B cell (primary cell): ENCODE data around the gene TBX10. TPM values are rescaled to one million over a fixed set of nuclear protein-coding genes. Genes with fewer than 3 reads are reported as not detected.
"Not testable (repeated sequence)": the region's sequence is repeated elsewhere in the genome, so short reads cannot be mapped to it uniquely, and the experiment has no call there.

Experiments used
- ATAC-seq: fragments of 200-7000 bp; cut with Tn5 transposase; one replicate; pipeline ENCODE4 v1.10.0; 2021; ENCODE audit warnings: low read depth, mild to moderate bottlenecking, moderate number of reproducible peaks, moderate library complexity
- CTCF ChIA-PET: fragments of 350-600 bp; sonication (Branson Sonifier 250); formaldehyde crosslinking; loops from one replicate; lab custom pipeline; 2021; ENCODE audit warnings: antibody characterized with exemption, inconsistent platforms; lab: Charles Lee
- POLR2A ChIA-PET: fragments of 350-600 bp; sonication (Branson Sonifier 250); formaldehyde crosslinking; loops from one replicate; lab custom pipeline; 2021; ENCODE audit warnings: antibody characterized with exemption; lab: Charles Lee
- DNase-seq: peaks from one replicate; pipeline ENCODE4 v3.0.0; 2013
- H2AFZ ChIP-seq: 2 replicates; pipeline ENCODE4 v1.6.1; 2012; ENCODE audit warnings: mild to moderate bottlenecking, low read depth, low read length; ENCODE audit not compliant: insufficient read depth, poor library complexity, severe bottlenecking
- H3K27ac ChIP-seq, 2 donors: 1 replicate in 1 of 2; 2 replicates in 1 of 2; pipeline ENCODE4 v1.5.1; 2012 to 2013; ENCODE audit warnings: low read length in 2 of 2, mild to moderate bottlenecking in 2 of 2, moderate library complexity in 1 of 2
- H3K27me3 ChIP-seq, 4 experiments: fragments of 200-600 bp in 1 of 4; sonication (generic) in 1 of 4; replicated peaks in 1 of 4; 1 replicate in 2 of 4; 2 replicates in 2 of 4; pipeline versions ENCODE4 v1.6.1 to v1.7.0; 2013 to 2016; ENCODE audit warnings: low read length in 3 of 4, mild to moderate bottlenecking in 2 of 4, mixed read lengths in 1 of 4, moderate library complexity in 1 of 4; ENCODE audit not compliant: insufficient read depth in 4 of 4, control insufficient read depth in 3 of 4; ENCODE audit errors: control extremely low read depth in 1 of 4
- H3K36me3 ChIP-seq, 2 experiments: replicated peaks in 1 of 2; 1 replicate in 1 of 2; 2 replicates in 1 of 2; pipeline versions ENCODE4 v1.6.1 to v1.7.1; 2013; ENCODE audit warnings: low read length in 1 of 2; ENCODE audit not compliant: insufficient read depth in 2 of 2, control insufficient read depth in 1 of 2; ENCODE audit errors: control extremely low read depth in 1 of 2, extremely low read depth in 1 of 2
- H3K4me1 ChIP-seq, 2 donors: fragments of 200-600 bp in 1 of 2; sonication (generic) in 1 of 2; 1 replicate in 1 of 2; 2 replicates in 1 of 2; pipeline versions ENCODE4 v1.5.1 to v1.6.1; 2013 to 2017; ENCODE audit warnings: low read length in 2 of 2; ENCODE audit not compliant: control insufficient read depth in 2 of 2, insufficient read depth in 2 of 2
- H3K4me2 ChIP-seq: replicated peaks from 2 replicates; pipeline ENCODE3; 2012; ENCODE audit warnings: mild to moderate bottlenecking, low read depth, low read length; ENCODE audit not compliant: poor library complexity, severe bottlenecking
- H3K4me3 ChIP-seq, 5 experiments: fragments of 200-600 bp in 1 of 5; sonication (generic) in 1 of 5; 1 replicate in 3 of 5; 2 replicates in 2 of 5; pipeline versions ENCODE4 v1.5.1 to v1.7.0; 2011 to 2016; ENCODE audit warnings: low read length in 4 of 5, mild to moderate bottlenecking in 4 of 5, low read depth in 2 of 5, control low read depth in 1 of 5, moderate library complexity in 1 of 5; ENCODE audit not compliant: insufficient read depth in 1 of 5; ENCODE audit errors: control extremely low read depth in 1 of 5, extremely low read depth in 1 of 5
- H3K79me2 ChIP-seq: fragments of 200-600 bp; sonication (generic); one replicate; pipeline ENCODE4 v1.6.0; 2016; ENCODE audit warnings: low read length; ENCODE audit not compliant: control insufficient read depth, insufficient read depth
- H3K9ac ChIP-seq: fragments of 200-600 bp; sonication (generic); 2 replicates; pipeline ENCODE4 v1.6.1; 2017; ENCODE audit warnings: mild to moderate bottlenecking, low read length, moderate library complexity
- H3K9me3 ChIP-seq, 3 donors: one replicate each; pipeline versions ENCODE4 v1.6.1 to v1.7.1; 2013; ENCODE audit warnings: low read length in 2 of 3; ENCODE audit not compliant: control insufficient read depth in 2 of 3, insufficient read depth in 1 of 3; ENCODE audit errors: control extremely low read depth in 1 of 3
- H4K20me1 ChIP-seq: 2 replicates; pipeline ENCODE4 v1.6.0; 2012; ENCODE audit warnings: mild to moderate bottlenecking, low read length; ENCODE audit not compliant: insufficient read depth, control insufficient read depth, poor library complexity, severe bottlenecking
- H3K27ac Mint-ChIP-seq: one replicate; pipeline ENCODE4 v1.8.0; 2021; ENCODE audit warnings: mixed read lengths
- H3K27me3 Mint-ChIP-seq: one replicate; pipeline ENCODE4 v1.8.0; 2021; ENCODE audit warnings: mixed read lengths
- H3K4me1 Mint-ChIP-seq: one replicate; pipeline ENCODE4 v1.8.0; 2021; ENCODE audit warnings: mixed read lengths
- H3K4me3 Mint-ChIP-seq: one replicate; pipeline ENCODE4 v1.8.0; 2021; ENCODE audit warnings: mixed read lengths
- H3K9me3 Mint-ChIP-seq: one replicate; pipeline ENCODE4 v1.8.0; 2022; ENCODE audit warnings: mixed read lengths; ENCODE audit not compliant: insufficient read depth
- CTCF ChIP-seq: fragments of 200-600 bp; IDR thresholded peaks from one replicate; pipeline ENCODE4 v1.8.0; 2022; ENCODE audit warnings: antibody characterized with exemption, mild to moderate bottlenecking
- EZH2 ChIP-seq: IDR thresholded peaks from 2 replicates; pipeline ENCODE4 v1.6.1; 2012; ENCODE audit warnings: borderline replicate concordance, low read depth, mild to moderate bottlenecking, moderate library complexity, low read length; ENCODE audit not compliant: insufficient read depth, poor library complexity, severe bottlenecking
- WGBS: methylation state at CpG from one replicate; pipeline ENCODE4 v1.1.5; 2013; ENCODE audit warnings: missing lambda C conversion rate; ENCODE audit not compliant: insufficient coverage; 5-methylcytosine and 5-hydroxymethylcytosine counted together
- intact Hi-C: fragments of 100-400 bp; cut with micrococcal nuclease; formaldehyde crosslinking; loops from one replicate; pipeline ENCODE4 v1.10.0; 2022
- polyA plus RNA-seq: library from polyadenylated mRNA; depleted of rRNA; stranded (reverse); fragments of >200 nt; gene quantifications from 2 replicates; pipeline ENCODE4 v1.2.3, GENCODE V29; 2012
- total RNA-seq, 2 donors: library from RNA; stranded (reverse); fragments of 120-200 nt in 1 of 2; gene quantifications; 1 replicate in 1 of 2; 2 replicates in 1 of 2; pipeline versions ENCODE4 v1.2.3 to v1.2.4, GENCODE V29; 2013 to 2022

The TBX10 gene
- total and polyA plus RNA-seq, 2 donors (not counting 1 experiment from before 2014, with no cell fraction given) = not detected

GRCh38 chr11:67604119-67604518 lies 35.4 kb downstream of the TBX10 start:
- Mint-ChIP-seq H3K27me3 (peaks cover 21% of the 10 kb centered on the region), H3K4me1 (peaks cover 38% of the 10 kb centered on the region)
- H3K9me3 Mint-ChIP-seq, H4K20me1 ChIP-seq, POLR2A ChIA-PET, intact Hi-C loops, H3K4me2 ChIP-seq, H3K27ac Mint-ChIP-seq, H3K9me3 ChIP-seq, H3K4me3 ChIP-seq, H3K9ac ChIP-seq, H3K27ac ChIP-seq, DNase-seq, H2AFZ ChIP-seq, CTCF ChIA-PET, H3K4me3 Mint-ChIP-seq, ATAC-seq: not testable (repeated sequence)
- Histone ChIP-seq H3K27me3 (peaks cover 0 to 23% (median 6%) of the 10 kb centered on the region in 4 experiments), H3K79me2 (peaks cover 22% of the 10 kb centered on the region), H3K4me1 (peaks cover 31 to 35% of the 10 kb centered on the region in 2 donors), H3K36me3 (peaks cover 0 to 11% of the 10 kb centered on the region in 2 experiments)
- WGBS = 69% methylated on average over 2 of the region's 4 CpGs

- intact Hi-C loops = no loop called here
- Histone ChIP-seq H3K4me1 (peaks cover 20 to 22% of the 10 kb centered on the region in 2 donors), H3K4me2 (peak overlapping the region; percentile 48), H3K27me3 (peaks cover 0 to 23% (median 6%) of the 10 kb centered on the region in 4 experiments), H3K9ac (no peak overlapping the region), H3K36me3 (no peaks in the 10 kb centered on the region), H4K20me1 (no peaks in the 10 kb centered on the region), H3K9me3 (peaks cover 0 to 11% (median 3%) of the 10 kb centered on the region in 3 donors), H2AFZ (no peak overlapping the region), H3K79me2 (no peaks in the 10 kb centered on the region), H3K4me3 (peak overlapping the region in 1 of 5 experiments; percentile 3), H3K27ac (no peak overlapping the region)
- Mint-ChIP-seq H3K27me3 (peaks cover 21% of the 10 kb centered on the region), H3K4me1 (peaks cover 22% of the 10 kb centered on the region), H3K9me3 (no peaks in the 10 kb centered on the region), H3K4me3 (no peak overlapping the region), H3K27ac (no peak overlapping the region)
- ATAC-seq (no peak), DNase-seq (no peak)
- 86% methylated on average over 7 of the region's 7 CpGs for WGBS
- POLR2A ChIA-PET = no interaction called here
- CTCF ChIA-PET = interaction anchor here (0.9 to 1.1 kb wide), 3 partner anchors 13 to 27 kb away, joined by 3 to 4 read pairs (median 4); partner anchors contain the start of gene GSTP1
- TF ChIP-seq CTCF (no peak), EZH2 (no peak)
These were observed 38.5 kb downstream of the TBX10 start for GRCh38 chr11:67601098-67601497.
